GM13977 (cell line): ENCODE measurements around the gene CDKN2A.

Experiments
- DNase-seq: peaks from one replicate; pipeline ENCODE4 v3.0.0; 2012; ENCODE audit warnings: low spot score
- CTCF ChIP-seq: IDR thresholded peaks from 2 replicates; pipeline ENCODE4 v1.5.1; 2012; ENCODE audit warnings: mild to moderate bottlenecking, control low read depth; ENCODE audit not compliant: insufficient read depth; ENCODE audit errors: extremely low read depth, missing control alignments
- in situ Hi-C: fragments of 300-500 bp; cut with MboI; formaldehyde crosslinking; loops from one replicate; pipeline ENCODE4 v1.12.0; 2022; ENCODE audit warnings: low sequenced_read_pairs, low pct_unique_long_range_greater_than_20kb, mixed read lengths, inconsistent platforms; ENCODE audit not compliant: unreplicated experiment

CDKN2A gene

GRCh38 chr9:21919377-21920362 lies 74.5 kb downstream of the CDKN2A start:
- in situ Hi-C loops = no loop called here
- TF ChIP-seq CTCF = no peak
- no peak for DNase-seq
